Coronary artery (tissue), 2 donors: ENCODE data around the gene CTNNBL1.

Experiments
- DNase-seq: peaks from one replicate; pipeline ENCODE4 v3.0.0-alpha.2; 2017; ENCODE audit warnings: low spot score
- H3K27ac ChIP-seq, 2 donors: fragments of 200-600 bp; sonication (generic); one replicate each; pipeline ENCODE4 v1.5.1; 2016 to 2019
- H3K4me3 ChIP-seq: fragments of 200-600 bp; sonication (generic); 2 replicates; pipeline ENCODE4 v1.5.1; 2016; ENCODE audit warnings: mild to moderate bottlenecking, moderate library complexity
- TF ChIP-seq, protein P1 (sequence below): fragments of 200-600 bp; sonication (generic); IDR thresholded peaks from one replicate; pipeline ENCODE4 v1.5.1; 2019; ENCODE audit warnings: antibody characterized with exemption

Gene CTNNBL1

DNA sequence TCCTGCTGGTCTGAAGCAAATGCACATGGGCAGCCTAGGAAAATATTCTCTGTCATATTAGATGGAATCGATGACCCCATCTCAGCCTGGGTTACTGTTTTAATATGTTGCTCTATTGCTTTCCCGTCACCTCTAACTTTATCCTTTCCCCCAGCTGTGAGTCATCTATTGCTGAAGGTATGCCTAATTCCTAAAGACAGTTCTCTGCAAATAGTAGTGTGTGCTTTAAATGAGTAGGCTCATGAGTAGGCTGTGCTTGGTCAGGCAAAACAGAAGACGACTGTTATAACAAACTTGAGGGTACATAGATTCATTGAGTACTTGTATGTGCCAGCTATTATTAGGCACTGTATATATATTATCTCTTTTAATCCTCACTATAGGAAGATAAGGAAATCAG, 47.2 kb downstream of the CTNNBL1 start:
- TF ChIP-seq, protein P1, sequence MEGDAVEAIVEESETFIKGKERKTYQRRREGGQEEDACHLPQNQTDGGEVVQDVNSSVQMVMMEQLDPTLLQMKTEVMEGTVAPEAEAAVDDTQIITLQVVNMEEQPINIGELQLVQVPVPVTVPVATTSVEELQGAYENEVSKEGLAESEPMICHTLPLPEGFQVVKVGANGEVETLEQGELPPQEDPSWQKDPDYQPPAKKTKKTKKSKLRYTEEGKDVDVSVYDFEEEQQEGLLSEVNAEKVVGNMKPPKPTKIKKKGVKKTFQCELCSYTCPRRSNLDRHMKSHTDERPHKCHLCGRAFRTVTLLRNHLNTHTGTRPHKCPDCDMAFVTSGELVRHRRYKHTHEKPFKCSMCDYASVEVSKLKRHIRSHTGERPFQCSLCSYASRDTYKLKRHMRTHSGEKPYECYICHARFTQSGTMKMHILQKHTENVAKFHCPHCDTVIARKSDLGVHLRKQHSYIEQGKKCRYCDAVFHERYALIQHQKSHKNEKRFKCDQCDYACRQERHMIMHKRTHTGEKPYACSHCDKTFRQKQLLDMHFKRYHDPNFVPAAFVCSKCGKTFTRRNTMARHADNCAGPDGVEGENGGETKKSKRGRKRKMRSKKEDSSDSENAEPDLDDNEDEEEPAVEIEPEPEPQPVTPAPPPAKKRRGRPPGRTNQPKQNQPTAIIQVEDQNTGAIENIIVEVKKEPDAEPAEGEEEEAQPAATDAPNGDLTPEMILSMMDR: no peak
- no peak for DNase-seq
- H3K27ac ChIP-seq: no peak overlapping the region

DNA sequence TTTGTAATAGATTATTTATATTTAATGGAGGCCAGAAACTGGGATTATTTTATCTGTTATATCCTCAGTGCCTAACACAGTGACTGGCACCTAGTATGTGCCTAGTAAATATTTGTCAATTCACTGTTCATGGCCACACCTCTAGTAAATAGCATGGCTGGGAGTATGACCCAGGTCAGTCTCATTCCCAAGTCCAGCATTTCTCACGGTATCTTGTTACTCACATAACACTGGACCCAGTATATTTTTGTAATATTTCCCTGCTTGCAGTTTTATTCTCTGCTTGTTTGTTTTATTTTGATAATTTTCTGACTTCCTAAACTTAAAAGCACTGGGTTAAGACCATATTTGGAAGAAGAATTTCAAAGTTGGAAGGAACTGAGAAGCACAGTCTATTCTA, 47.7 kb downstream of the CTNNBL1 start:
- no peak for DNase-seq
- TF ChIP-seq, protein P1: no peak
- Histone ChIP-seq H3K27ac (no peak overlapping the region), H3K4me3 (no peak overlapping the region)

More for the DNA sequence above, 47.2 kb downstream of the CTNNBL1 start:
- no peak overlapping the region for H3K4me3 ChIP-seq

DNA sequence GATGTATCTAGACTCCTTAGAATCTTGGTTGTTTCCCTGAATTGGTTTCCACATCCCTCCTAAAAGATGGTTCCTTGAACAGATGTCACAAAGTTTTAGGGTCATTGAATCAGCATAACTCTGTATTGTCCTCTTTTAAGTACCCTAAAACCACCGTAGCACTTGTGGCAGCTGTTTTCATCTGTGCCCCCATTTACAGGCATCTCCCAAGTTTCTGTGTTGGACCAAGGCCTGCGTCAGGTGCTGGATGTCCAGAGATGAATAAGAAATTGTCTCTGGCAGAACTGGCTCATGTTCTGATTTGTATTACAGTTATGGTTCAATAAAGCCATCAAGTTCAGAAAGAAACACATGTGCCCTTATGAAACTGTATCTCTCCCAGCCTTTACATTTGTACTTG, 48.3 kb downstream of the CTNNBL1 start:
- no peak for DNase-seq
- Histone ChIP-seq H3K27ac (no peak overlapping the region), H3K4me3 (no peak overlapping the region)
- TF ChIP-seq, protein P1: no peak

DNA sequence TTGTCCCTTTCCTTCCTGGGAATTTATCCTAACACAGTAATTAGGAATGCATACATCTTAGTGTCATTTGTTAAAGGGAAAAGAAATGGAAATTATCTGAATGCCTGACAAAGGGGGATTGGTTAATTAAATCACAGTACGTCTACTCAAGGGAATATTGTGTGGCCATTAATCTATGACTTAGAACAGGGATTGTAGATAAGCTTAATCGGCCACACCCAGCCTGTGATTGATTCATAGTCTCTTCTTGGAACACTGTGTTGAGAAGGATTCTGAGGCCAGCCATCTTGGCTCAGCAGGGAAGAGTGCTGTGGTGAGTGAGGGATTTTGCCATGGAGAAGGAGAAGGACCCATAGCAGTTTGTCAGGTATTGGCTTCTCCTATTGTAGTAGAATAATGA, 50.5 kb downstream of the CTNNBL1 start:
- DNase-seq: no peak
- no peak overlapping the region for H3K27ac ChIP-seq
- TF ChIP-seq, protein P1: no peak
- no peak overlapping the region for H3K4me3 ChIP-seq

DNA sequence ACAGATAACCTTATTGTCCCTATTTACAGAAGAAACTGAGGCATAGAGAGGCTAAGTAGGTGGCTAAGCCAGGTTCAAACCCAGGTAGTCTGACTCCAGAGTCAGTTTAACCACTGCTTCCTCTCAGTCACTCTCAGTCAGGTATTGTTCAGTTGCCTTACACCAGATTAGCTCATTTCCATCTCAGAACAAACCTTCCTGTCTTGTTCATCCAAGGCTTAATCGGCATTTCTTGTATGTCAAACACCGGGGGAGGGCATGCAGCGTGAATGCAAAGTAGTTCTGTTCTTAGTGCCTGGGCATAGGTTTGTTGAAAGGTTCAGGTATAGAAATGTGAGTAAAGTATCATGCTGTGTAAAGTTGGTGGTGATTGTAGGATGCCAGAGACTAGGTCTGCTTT, 51.7 kb downstream of the CTNNBL1 start:
- H3K27ac ChIP-seq: no peak overlapping the region
- H3K4me3 ChIP-seq: no peak overlapping the region
- no peak for DNase-seq
- TF ChIP-seq, protein P1: no peak

DNA sequence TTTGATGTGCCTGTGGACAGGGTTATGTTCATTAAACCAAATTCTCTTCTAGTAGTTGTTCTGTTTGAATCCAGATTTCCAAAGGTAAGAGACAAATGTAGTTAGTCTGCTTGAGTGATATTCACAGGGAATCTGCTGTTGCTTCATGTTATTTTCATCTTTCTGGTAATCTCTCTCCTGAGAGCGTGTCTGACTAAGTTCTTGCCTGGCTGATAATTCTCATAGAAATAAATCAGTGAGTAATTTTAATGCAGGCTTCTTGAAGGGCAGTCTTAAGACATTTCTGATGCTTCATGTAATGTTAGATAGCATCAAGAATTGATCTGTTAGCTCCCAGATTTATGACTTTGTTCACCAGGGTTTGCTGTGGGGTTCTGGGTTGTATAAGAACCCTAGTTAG, 54.2 kb downstream of the CTNNBL1 start:
- TF ChIP-seq, protein P1: no peak
- Histone ChIP-seq H3K4me3 (no peak overlapping the region), H3K27ac (no peak overlapping the region)
- DNase-seq: no peak

DNA sequence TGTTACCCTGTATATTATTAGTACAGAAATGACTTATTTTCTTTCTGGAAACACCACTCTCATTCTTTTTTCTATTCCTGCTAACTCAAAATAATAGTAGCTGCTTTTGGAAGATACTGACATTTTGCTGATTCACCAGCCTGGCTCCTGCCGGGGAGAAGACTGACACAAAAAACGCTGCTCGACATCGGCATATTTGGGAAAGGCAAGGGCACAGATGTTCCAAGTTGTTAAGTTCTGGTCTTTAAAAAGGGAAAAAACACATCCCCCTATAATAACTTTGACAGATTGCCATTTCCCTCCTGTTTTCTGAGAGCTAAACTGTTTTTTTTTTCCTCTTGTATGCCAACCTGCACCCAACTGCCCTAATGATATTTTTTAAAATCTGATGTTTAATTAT, 55.4 kb downstream of the CTNNBL1 start:
- Histone ChIP-seq H3K4me3 (no peak overlapping the region), H3K27ac (no peak overlapping the region)
- TF ChIP-seq, protein P1: no peak
- no peak for DNase-seq
